Natural killer cell treated with Interleukin-12 subunit alpha and Interleukin-12 subunit beta and Interleukin-15 and Interleukin-18, amount 100 ng/mL, for 72 hours (primary cell): ENCODE data around the gene ECEL1. TPM values are rescaled to one million over a fixed set of nuclear protein-coding genes. Genes with fewer than 3 reads are reported as not detected.
"Not testable (repeated sequence)": the region's sequence is repeated elsewhere in the genome, so short reads cannot be mapped to it uniquely, and the experiment has no call there.

Source experiments
- ATAC-seq, 2 donors: fragments of 150-1000 bp; cut with Tn5 transposase in 1 of 2; sonication (Bioruptor Pico), chemical (Tn5 transposase) in 1 of 2; 2 replicates each; pipeline ENCODE4 v1.10.0; 2021
- DNase-seq: peaks from one replicate; pipeline ENCODE4 v3.0.0; 2022; ENCODE audit warnings: low spot score
- H3K27ac Mint-ChIP-seq, 2 donors: 1 replicate in 1 of 2; 2 replicates in 1 of 2; pipeline ENCODE4 v1.8.0; 2022; ENCODE audit warnings: mixed read lengths in 2 of 2, mild to moderate bottlenecking in 1 of 2, moderate library complexity in 1 of 2
- H3K27me3 Mint-ChIP-seq, 2 donors: 1 replicate in 1 of 2; 2 replicates in 1 of 2; pipeline ENCODE4 v1.8.0; 2022; ENCODE audit warnings: mixed read lengths in 2 of 2
- H3K36me3 Mint-ChIP-seq: one replicate; pipeline ENCODE4 v1.8.0; 2022; ENCODE audit warnings: mixed read lengths
- H3K4me1 Mint-ChIP-seq, 2 donors: 1 replicate in 1 of 2; 2 replicates in 1 of 2; pipeline ENCODE4 v1.8.0; 2022; ENCODE audit warnings: low read depth in 2 of 2, mixed read lengths in 2 of 2, mild to moderate bottlenecking in 1 of 2
- H3K4me3 Mint-ChIP-seq: one replicate; pipeline ENCODE4 v1.8.0; 2022; ENCODE audit warnings: mixed read lengths
- H3K9me3 Mint-ChIP-seq: 2 replicates; pipeline ENCODE4 v1.8.0; 2022; ENCODE audit warnings: mixed read lengths
- total RNA-seq, 2 donors: library from RNA; stranded (reverse); gene quantifications; one replicate each; pipeline ENCODE4 v1.2.3, GENCODE V29; 2022

ECEL1 gene
- total RNA-seq, 2 donors from 2014 or later = not detected

- H3K27me3 Mint-ChIP-seq = peaks cover 5 to 13% of the 10 kb centered on the region in 2 donors
Measured at GRCh38 chr2:232459419-232460035, 28.1 kb downstream of the ECEL1 start.

GRCh38 chr2:232458661-232459418 lies 28.8 kb downstream of the ECEL1 start:
- H3K36me3 Mint-ChIP-seq = no peaks in the 10 kb centered on the region
- no peak overlapping the region for H3K4me3 Mint-ChIP-seq
- peak; percentile 58 for DNase-seq
- no peaks in the 10 kb centered on the region for H3K4me1 Mint-ChIP-seq
- no peak for ATAC-seq
- no peaks in the 10 kb centered on the region for H3K9me3 Mint-ChIP-seq
- H3K27me3 Mint-ChIP-seq = peaks cover 5 to 13% of the 10 kb centered on the region in 2 donors
- H3K27ac Mint-ChIP-seq = no peak overlapping the region

More at GRCh38 chr2:232459419-232460035, 28.1 kb downstream of the ECEL1 start:
- H3K4me1 Mint-ChIP-seq = no peaks in the 10 kb centered on the region
- no peaks in the 10 kb centered on the region for H3K36me3 Mint-ChIP-seq
- peak; percentile 54 for DNase-seq
- no peak overlapping the region for H3K4me3 Mint-ChIP-seq
- H3K9me3 Mint-ChIP-seq = no peaks in the 10 kb centered on the region
- no peak overlapping the region for H3K27ac Mint-ChIP-seq
- no peak for ATAC-seq

DNA sequence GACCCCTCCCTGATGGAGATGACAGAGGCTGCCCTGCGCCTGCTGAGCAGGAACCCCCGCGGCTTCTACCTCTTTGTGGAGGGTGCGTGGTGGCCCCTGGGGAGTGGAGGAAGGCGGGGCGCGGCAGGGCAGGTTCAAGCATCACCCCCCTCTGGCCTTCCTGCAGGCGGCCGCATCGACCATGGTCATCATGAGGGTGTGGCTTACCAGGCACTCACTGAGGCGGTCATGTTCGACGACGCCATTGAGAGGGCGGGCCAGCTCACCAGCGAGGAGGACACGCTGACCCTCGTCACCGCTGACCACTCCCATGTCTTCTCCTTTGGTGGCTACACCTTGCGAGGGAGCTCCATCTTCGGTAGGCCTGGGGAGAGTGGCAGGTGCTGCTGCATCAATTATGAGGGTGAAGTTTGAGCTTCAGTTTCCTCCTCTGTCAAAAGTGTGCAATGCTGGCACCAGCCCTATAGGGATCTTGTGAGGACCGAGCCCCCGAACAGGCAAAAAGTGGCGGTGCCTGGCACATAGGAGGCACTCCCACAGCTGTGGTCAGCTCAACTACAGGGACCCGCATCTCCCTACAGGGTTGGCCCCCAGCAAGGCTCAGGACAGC lies 29.5 kb downstream of the ECEL1 start:
- ATAC-seq = no peak
- peaks cover 5 to 13% of the 10 kb centered on the region in 2 donors for H3K27me3 Mint-ChIP-seq
- H3K36me3 Mint-ChIP-seq = no peaks in the 10 kb centered on the region
- no peaks in the 10 kb centered on the region for H3K4me1 Mint-ChIP-seq
- no peak overlapping the region for H3K4me3 Mint-ChIP-seq
- no peaks in the 10 kb centered on the region for H3K9me3 Mint-ChIP-seq
- peak; percentile 51 for DNase-seq
- H3K27ac Mint-ChIP-seq = no peak overlapping the region

DNA sequence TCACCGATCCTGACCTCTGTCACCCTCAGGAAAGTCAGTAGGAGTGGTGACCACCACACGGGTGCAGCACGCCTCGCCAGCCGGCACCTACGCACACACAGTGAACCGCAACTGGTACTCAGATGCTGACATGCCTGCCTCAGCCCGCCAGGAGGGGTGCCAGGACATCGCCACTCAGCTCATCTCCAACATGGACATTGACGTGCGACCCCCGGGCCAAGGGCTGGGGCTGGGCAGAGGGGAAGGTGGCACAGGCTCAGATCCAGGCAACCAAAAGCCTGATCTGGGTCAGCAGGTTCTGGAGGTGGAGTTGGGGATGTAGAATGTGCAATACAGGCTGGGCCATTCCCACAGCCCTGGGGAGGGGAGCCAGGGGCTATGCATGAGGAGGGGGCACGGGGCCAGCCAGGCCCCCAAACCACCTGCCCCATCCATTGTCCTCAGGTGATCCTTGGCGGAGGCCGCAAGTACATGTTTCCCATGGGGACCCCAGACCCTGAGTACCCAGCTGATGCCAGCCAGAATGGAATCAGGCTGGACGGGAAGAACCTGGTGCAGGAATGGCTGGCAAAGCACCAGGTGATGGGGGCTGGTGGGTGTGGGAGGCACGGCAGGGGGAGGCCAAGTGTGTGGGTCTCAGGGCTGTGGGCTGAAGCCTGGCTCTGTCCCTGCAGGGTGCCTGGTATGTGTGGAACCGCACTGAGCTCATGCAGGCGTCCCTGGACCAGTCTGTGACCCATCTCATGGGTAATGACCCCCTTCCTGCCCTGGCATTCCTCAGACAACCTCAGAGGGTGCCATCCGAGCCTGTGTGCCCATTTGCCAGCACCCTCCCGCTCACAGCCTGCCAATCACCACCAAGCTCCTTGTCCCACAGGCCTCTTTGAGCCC lies 30.3 kb downstream of the ECEL1 start:
- DNase-seq (no peak), ATAC-seq (no peak)
- Mint-ChIP-seq H3K9me3 (no peaks in the 10 kb centered on the region), H3K4me3 (no peak overlapping the region), H3K27me3 (peaks cover under 1 to 11% of the 10 kb centered on the region in 2 donors), H3K4me1 (no peaks in the 10 kb centered on the region), H3K36me3 (no peaks in the 10 kb centered on the region), H3K27ac (no peak overlapping the region)

- ATAC-seq = no peak
- Mint-ChIP-seq H3K36me3 (no peaks in the 10 kb centered on the region), H3K27ac (no peak overlapping the region), H3K4me3 (no peak overlapping the region), H3K9me3 (no peaks in the 10 kb centered on the region), H3K4me1 (no peaks in the 10 kb centered on the region), H3K27me3 (peaks cover 0 to 11% of the 10 kb centered on the region in 2 donors)
- no peak for DNase-seq
Measured at GRCh38 chr2:232456296-232457120, 31.1 kb downstream of the ECEL1 start.

DNA sequence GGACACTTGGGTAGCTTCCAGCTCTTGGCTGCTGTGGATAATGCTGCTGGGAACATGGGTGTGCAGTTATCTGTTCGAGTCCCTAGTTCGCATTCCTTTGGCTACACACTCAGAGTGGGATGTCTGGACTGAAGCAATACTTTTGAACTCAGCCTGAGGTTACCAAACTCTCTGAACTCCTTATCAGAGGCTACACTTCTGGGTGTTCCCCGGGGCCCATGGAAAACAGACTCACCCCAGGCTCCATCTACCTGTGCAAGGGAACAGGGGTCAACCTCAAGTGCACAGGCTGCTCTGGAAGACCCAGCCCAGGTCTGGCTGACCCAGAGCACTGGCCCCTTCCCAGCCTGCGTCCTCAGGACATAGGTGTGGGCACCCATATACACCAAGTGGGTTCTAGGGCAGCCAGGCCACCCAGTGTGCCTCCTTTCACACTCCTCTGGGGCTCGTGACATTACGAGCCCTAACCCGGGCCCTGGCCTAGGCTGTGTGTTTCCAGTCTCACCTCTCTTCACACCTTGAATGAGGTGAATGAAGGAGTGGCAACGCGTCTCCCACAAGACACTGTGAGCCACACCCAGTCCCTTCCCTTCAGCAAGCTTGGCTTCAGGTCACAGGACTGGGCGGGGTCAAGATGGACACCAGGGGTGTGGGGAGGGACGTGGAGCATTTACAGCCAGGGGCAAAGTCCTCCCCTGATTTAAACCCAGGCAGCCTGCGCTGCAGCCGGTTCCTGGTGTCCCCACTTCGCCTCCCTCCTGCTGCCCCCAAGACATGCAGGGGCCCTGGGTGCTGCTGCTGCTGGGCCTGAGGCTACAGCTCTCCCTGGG lies 32.0 kb downstream of the ECEL1 start, which contains the start of gene ALPI:
Gene ALPI (plus strand): TSS at position 728 of the 830 bp plus-strand sequence. CDS start 47 bp downstream, at position 775.
- peak in 1 of 2 donors; percentile 9 for ATAC-seq
- no peak within 1 kb of the TSS for H3K27ac Mint-ChIP-seq
- no peaks in the 10 kb centered on the region for H3K4me1 Mint-ChIP-seq
- H3K9me3 Mint-ChIP-seq = no peaks in the 10 kb centered on the region
- no peak for DNase-seq
- no peak within 1 kb of the TSS for H3K4me3 Mint-ChIP-seq
- H3K36me3 Mint-ChIP-seq = no peaks in the 10 kb centered on the region
- H3K27me3 Mint-ChIP-seq = peaks cover 0 to 11% of the 10 kb centered on the region in 2 donors

DNA sequence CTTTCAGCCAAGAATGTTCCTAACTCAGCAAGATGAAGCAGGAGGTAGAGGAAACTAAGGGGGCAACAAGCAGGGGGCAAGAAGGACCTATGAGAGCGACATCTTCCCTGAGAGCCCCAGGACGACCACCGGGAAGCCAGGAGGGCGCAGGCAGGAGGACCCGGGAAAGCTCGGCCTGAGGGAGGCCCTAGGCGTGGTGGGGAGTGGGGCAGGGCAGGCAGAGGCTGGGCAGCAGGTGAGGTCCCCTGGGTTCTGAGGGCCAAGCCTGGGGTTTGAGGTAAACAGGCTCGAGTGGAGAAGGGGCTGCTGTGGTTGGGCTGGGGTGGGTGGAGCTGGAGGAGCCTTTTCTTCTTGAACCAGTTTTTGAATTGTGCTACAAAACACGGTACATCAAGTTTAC lies 33.0 kb downstream of the ECEL1 start:
- no peak overlapping the region for H3K27ac Mint-ChIP-seq
- DNase-seq (no peak), ATAC-seq (no peak)
- H3K36me3 Mint-ChIP-seq = no peaks in the 10 kb centered on the region
- no peaks in the 10 kb centered on the region for H3K9me3 Mint-ChIP-seq
- H3K4me1 Mint-ChIP-seq = no peaks in the 10 kb centered on the region
- H3K4me3 Mint-ChIP-seq = no peak overlapping the region
- peaks cover 0 to 4% of the 10 kb centered on the region in 2 donors for H3K27me3 Mint-ChIP-seq

- ATAC-seq, H3K27ac Mint-ChIP-seq, H3K36me3 Mint-ChIP-seq, H3K4me1 Mint-ChIP-seq, H3K4me3 Mint-ChIP-seq, DNase-seq, H3K27me3 Mint-ChIP-seq, H3K9me3 Mint-ChIP-seq: not testable (repeated sequence)
Measured at GRCh38 chr2:232451645-232452044, 36.0 kb downstream of the ECEL1 start.

DNA sequence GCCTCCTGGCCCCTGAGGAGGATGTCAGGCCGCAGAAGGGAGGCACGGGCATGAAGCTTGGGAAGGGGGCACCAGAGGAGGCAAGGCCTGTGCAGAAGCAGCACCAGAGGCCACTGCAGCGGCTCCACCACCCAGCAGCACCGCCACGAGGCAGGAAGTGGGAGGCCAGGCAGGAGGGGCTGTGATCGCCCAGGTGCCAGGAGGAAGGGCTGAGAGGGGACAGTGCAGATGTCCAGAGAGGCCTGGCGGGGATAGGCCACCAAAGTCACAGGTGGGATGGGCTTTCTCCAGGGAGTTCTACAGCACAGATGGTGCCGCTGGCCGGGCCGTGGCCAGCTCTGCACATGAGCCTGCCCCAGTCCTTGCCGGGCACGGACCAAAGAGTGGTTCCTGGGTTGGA lies 37.7 kb downstream of the ECEL1 start:
- Mint-ChIP-seq H3K4me1 (no peaks in the 10 kb centered on the region), H3K4me3 (no peak overlapping the region), H3K36me3 (no peaks in the 10 kb centered on the region), H3K9me3 (no peaks in the 10 kb centered on the region), H3K27ac (no peak overlapping the region), H3K27me3 (no peaks in the 10 kb centered on the region)
- DNase-seq (no peak), ATAC-seq (no peak)

- Mint-ChIP-seq H3K27ac (no peak overlapping the region), H3K4me3 (no peak overlapping the region), H3K27me3 (no peaks in the 10 kb centered on the region), H3K36me3 (no peaks in the 10 kb centered on the region), H3K4me1 (no peaks in the 10 kb centered on the region), H3K9me3 (no peaks in the 10 kb centered on the region)
- ATAC-seq (no peak), DNase-seq (no peak)
Measured at GRCh38 chr2:232448304-232448690, 39.3 kb downstream of the ECEL1 start.

DNA sequence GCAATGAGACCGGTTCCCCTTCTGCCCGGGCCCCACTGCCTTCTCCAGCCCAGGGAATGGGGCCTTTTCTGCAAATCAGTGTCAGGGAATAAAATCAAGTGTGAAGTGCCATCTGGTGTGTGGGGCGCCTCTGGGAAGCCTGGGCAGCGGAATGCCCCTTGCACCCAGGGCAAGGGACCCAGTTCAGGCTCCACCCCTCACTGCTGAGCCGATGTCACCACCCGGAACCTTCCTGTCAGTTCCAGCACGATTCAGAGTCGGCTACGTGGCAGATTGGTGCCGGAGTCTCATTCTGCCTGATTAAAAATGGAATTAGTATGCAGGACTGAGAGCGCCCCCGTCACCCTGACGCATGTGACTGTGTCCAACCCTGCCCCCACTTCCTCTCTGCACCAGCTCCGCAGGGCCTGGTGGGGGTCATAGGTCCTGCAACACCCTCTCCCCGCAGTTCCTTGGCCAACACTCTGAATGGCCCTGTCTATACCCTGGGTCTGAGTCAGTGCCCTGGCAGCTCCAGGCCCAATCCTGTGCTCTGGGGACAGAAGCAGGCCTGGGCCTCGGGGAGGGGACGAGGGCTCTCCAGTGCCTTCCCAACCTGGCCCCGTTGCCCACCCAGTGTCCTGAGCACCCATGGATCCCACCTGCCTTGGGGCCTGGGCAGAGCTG lies 39.9 kb downstream of the ECEL1 start:
- no peak overlapping the region for H3K27ac Mint-ChIP-seq
- no peak overlapping the region for H3K4me3 Mint-ChIP-seq
- H3K4me1 Mint-ChIP-seq = no peaks in the 10 kb centered on the region
- ATAC-seq (no peak), DNase-seq (no peak)
- H3K36me3 Mint-ChIP-seq = no peaks in the 10 kb centered on the region
- no peaks in the 10 kb centered on the region for H3K9me3 Mint-ChIP-seq
- H3K27me3 Mint-ChIP-seq = no peaks in the 10 kb centered on the region

DNA sequence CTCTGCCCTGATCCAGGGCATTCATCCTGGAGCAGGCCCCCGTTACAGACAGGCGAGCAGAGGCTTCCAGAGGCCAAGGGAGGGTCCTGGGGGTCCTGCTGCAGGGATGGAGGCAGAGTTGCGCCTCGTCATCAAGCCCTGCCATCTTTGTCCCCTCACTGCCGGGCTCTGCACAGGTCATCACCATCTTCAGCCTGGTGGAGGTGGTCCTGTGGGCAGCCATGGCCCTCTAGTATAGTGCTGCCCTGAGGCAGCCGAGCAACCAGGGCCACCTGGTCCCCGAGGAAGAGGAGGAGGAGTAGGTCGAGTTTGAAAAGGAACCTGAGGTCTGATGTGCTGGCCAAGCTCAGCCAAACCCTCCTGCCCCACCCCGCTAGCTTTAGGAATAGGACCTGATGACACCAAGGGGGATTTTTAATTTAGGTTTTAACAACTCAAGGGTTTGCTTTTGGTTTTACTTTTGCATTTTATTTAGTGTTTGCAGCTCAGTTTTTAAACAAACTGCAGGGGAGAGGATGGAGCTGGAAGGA lies 40.5 kb downstream of the ECEL1 start:
- Mint-ChIP-seq H3K36me3 (no peaks in the 10 kb centered on the region), H3K27me3 (no peaks in the 10 kb centered on the region), H3K27ac (no peak overlapping the region), H3K4me1 (no peaks in the 10 kb centered on the region), H3K4me3 (no peak overlapping the region), H3K9me3 (no peaks in the 10 kb centered on the region)
- no peak for ATAC-seq
- DNase-seq = no peak
